Vagina (tissue), 2 donors: ENCODE data around the gene ZMYND10.

Experiments used
- POLR2A ChIP-seq, 2 donors: fragments of 450-650 bp; IDR thresholded peaks; one replicate each; pipeline ENCODE4 v1.6.1; 2017; ENCODE audit warnings: antibody characterized with exemption in 2 of 2, mild to moderate bottlenecking in 2 of 2, moderate library complexity in 2 of 2
- POLR2AphosphoS5 ChIP-seq, 2 donors: sonication (generic); formaldehyde crosslinking; IDR thresholded peaks; one replicate each; pipeline ENCODE4 v1.9.0; 2017; ENCODE audit warnings: antibody characterized with exemption in 2 of 2, mild to moderate bottlenecking in 2 of 2, low read depth in 1 of 2; ENCODE audit not compliant: insufficient read depth in 1 of 2
- TF ChIP-seq, protein P1 (sequence below), 3 experiments: fragments of 450-650 bp in 2 of 3; fragments of 200-600 bp in 1 of 3; sonication (generic) in 1 of 3; IDR thresholded peaks; one replicate each; pipeline ENCODE4 v1.5.1; 2017 to 2019; ENCODE audit warnings: antibody characterized with exemption in 3 of 3, mild to moderate bottlenecking in 2 of 3, moderate library complexity in 2 of 3

DNA sequence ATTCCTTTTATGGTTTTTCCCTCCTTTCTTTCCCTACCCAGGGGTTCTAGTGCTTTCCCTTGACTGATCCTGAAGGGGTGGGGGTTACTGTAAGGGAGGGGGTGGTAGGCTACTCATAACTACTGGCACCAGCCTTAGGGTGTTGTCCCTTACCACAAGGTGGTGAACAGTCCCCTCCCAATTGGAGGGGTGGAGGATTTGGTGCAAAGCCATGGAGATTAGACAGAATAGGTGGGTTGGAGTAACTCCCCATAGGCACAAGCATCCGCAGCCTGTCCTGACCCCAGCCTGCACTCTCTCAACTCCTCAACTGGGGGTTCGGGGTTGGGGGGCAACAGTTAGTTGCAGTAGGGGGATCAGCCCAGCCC, 20.4 kb downstream of the ZMYND10 start:
- TF ChIP-seq, protein P1, sequence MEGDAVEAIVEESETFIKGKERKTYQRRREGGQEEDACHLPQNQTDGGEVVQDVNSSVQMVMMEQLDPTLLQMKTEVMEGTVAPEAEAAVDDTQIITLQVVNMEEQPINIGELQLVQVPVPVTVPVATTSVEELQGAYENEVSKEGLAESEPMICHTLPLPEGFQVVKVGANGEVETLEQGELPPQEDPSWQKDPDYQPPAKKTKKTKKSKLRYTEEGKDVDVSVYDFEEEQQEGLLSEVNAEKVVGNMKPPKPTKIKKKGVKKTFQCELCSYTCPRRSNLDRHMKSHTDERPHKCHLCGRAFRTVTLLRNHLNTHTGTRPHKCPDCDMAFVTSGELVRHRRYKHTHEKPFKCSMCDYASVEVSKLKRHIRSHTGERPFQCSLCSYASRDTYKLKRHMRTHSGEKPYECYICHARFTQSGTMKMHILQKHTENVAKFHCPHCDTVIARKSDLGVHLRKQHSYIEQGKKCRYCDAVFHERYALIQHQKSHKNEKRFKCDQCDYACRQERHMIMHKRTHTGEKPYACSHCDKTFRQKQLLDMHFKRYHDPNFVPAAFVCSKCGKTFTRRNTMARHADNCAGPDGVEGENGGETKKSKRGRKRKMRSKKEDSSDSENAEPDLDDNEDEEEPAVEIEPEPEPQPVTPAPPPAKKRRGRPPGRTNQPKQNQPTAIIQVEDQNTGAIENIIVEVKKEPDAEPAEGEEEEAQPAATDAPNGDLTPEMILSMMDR (IDR thresholded peaks at IDR 0.05), result no peak
- TF ChIP-seq POLR2AphosphoS5 (IDR thresholded peaks at IDR 0.05; ENCODE audit: insufficient read depth in 1 of 2, low read depth in 1 of 2), result no peak
- no peak for TF ChIP-seq POLR2A (IDR thresholded peaks at IDR 0.05)
